SK-N-SH (cell line): ENCODE measurements around the gene NECTIN2. TPM values are rescaled to one million over a fixed set of nuclear protein-coding genes. Genes with fewer than 3 reads are reported as not detected.

Experiments used
- CTCF ChIA-PET: fragments of 300-600, 350-600 bp; formaldehyde crosslinking; extraction: SDS; loops from one replicate; lab custom pipeline; 2021; lab: Yijun Ruan, JAX
- POLR2A ChIA-PET: fragments of 350-600 bp; sonication (Branson Sonifier 250); formaldehyde crosslinking; extraction: SDS; loops from one replicate; lab custom pipeline; 2020; ENCODE audit warnings: antibody characterized with exemption, inconsistent platforms; lab: Yijun Ruan, JAX
- DNase-seq: peaks from one replicate; pipeline ENCODE4 v3.0.0; 2012
- H2AFZ ChIP-seq: fragments of 200-600 bp; sonication (generic); 2 replicates; pipeline ENCODE4 v1.8.1; 2016; ENCODE audit warnings: antibody characterized with exemption, mild to moderate bottlenecking, low read depth
- H3F3A ChIP-seq: fragments of 200-600 bp; sonication (generic); replicated peaks from 2 replicates; pipeline ENCODE3; 2016; ENCODE audit warnings: antibody characterized with exemption, mild to moderate bottlenecking; ENCODE audit not compliant: insufficient read depth
- H3K27ac ChIP-seq, 2 experiments: fragments of 200-500 bp in 1 of 2; fragments of 200-600 bp in 1 of 2; sonication (Bioruptor generic) in 1 of 2; sonication (generic), shearing (Covaris generic) in 1 of 2; 2 replicates each; pipeline versions ENCODE4 v1.5.1 to v1.6.1; 2014 to 2016; ENCODE audit warnings: low read depth in 2 of 2, inconsistent platforms in 1 of 2, low read length in 1 of 2, mild to moderate bottlenecking in 1 of 2, mixed read lengths in 1 of 2
- H3K27me3 ChIP-seq: fragments of 200-600 bp; sonication (generic), shearing (Covaris generic); 2 replicates; pipeline ENCODE4 v1.6.1; 2016; ENCODE audit warnings: mixed run types; ENCODE audit not compliant: insufficient read depth
- H3K36me3 ChIP-seq, 2 experiments: fragments of 200-500 bp in 1 of 2; fragments of 200-600 bp in 1 of 2; sonication (Bioruptor generic) in 1 of 2; sonication (generic) in 1 of 2; replicated peaks in 1 of 2; 2 replicates each; pipeline versions ENCODE3 to v1.5.1; 2014 to 2016; ENCODE audit warnings: low read length in 1 of 2, mild to moderate bottlenecking in 1 of 2; ENCODE audit not compliant: insufficient read depth in 2 of 2, control insufficient read depth in 1 of 2
- H3K4me1 ChIP-seq, 2 experiments: fragments of 200-500 bp in 1 of 2; fragments of 200-600 bp in 1 of 2; sonication (Bioruptor generic) in 1 of 2; sonication (generic), shearing (Covaris generic) in 1 of 2; 2 replicates each; pipeline versions ENCODE4 v1.5.1 to v1.6.1; 2014 to 2016; ENCODE audit warnings: low read depth in 1 of 2, low read length in 1 of 2, mixed run types in 1 of 2; ENCODE audit not compliant: insufficient read depth in 2 of 2, control insufficient read depth in 1 of 2
- H3K4me2 ChIP-seq: fragments of 200-600 bp; sonication (generic), shearing (Covaris generic); 2 replicates; pipeline ENCODE4 v1.6.1; 2017; ENCODE audit warnings: mixed run types
- H3K4me3 ChIP-seq, 2 experiments: fragments of 200-500 bp in 1 of 2; fragments of 200-600 bp in 1 of 2; sonication (Bioruptor generic) in 1 of 2; sonication (generic), shearing (Covaris generic) in 1 of 2; 2 replicates each; pipeline versions ENCODE4 v1.5.1 to v1.8.1; 2014 to 2016; ENCODE audit warnings: low read depth in 2 of 2, inconsistent platforms in 1 of 2, low read length in 1 of 2, mild to moderate bottlenecking in 1 of 2, mixed read lengths in 1 of 2, moderate library complexity in 1 of 2
- H3K79me2 ChIP-seq: fragments of 200-600 bp; sonication (generic); 2 replicates; pipeline ENCODE4 v1.8.1; 2017; ENCODE audit warnings: mild to moderate bottlenecking; ENCODE audit not compliant: insufficient read depth
- H3K9ac ChIP-seq: fragments of 200-600 bp; sonication (generic); 2 replicates; pipeline ENCODE4 v1.6.1; 2017; ENCODE audit warnings: mixed run types
- H3K9me2 ChIP-seq: fragments of 200-600 bp; sonication (generic); 2 replicates; pipeline ENCODE4 v1.6.1; 2017; ENCODE audit warnings: mixed run types
- H3K9me3 ChIP-seq: fragments of 200-600 bp; sonication (generic); 2 replicates; pipeline ENCODE4 v1.6.1; 2017; ENCODE audit warnings: mixed run types, mild to moderate bottlenecking, moderate library complexity
- H4K20me1 ChIP-seq: fragments of 200-600 bp; sonication (generic); 2 replicates; pipeline ENCODE4 v1.6.1; 2017; ENCODE audit warnings: mild to moderate bottlenecking, mixed run types; ENCODE audit not compliant: insufficient read depth
- ELF1 ChIP-seq: IDR thresholded peaks from 2 replicates; pipeline ENCODE4 v1.4.0; 2012
- FOXJ3 ChIP-seq: sonication (generic); formaldehyde crosslinking; IDR thresholded peaks from 2 replicates; pipeline ENCODE4 v1.5.1; 2020; ENCODE audit warnings: mild to moderate bottlenecking, missing genetic modification reagents
- FOXM1 ChIP-seq: IDR thresholded peaks from 2 replicates; pipeline ENCODE4 v1.4.0; 2012; ENCODE audit warnings: low read depth, mild to moderate bottlenecking
- GABPA ChIP-seq: IDR thresholded peaks from 2 replicates; pipeline ENCODE4 v1.4.0; 2012; ENCODE audit warnings: low read depth, mild to moderate bottlenecking
- GATA2 ChIP-seq: sonication (generic); formaldehyde crosslinking; IDR thresholded peaks from 2 replicates; pipeline ENCODE4 v1.5.0; 2020; ENCODE audit warnings: mild to moderate bottlenecking, missing genetic modification reagents
- JUND ChIP-seq: IDR thresholded peaks from 2 replicates; pipeline ENCODE4 v1.4.0; 2012
- MEF2A ChIP-seq: IDR thresholded peaks from 2 replicates; pipeline ENCODE4 v1.4.0; 2012; ENCODE audit warnings: low read depth, borderline replicate concordance
- MXI1 ChIP-seq: IDR thresholded peaks from 2 replicates; pipeline ENCODE4 v1.6.1; 2012; ENCODE audit warnings: mild to moderate bottlenecking, low read depth, low read length, improper control_type of control experiment
- NFIC ChIP-seq: IDR thresholded peaks from 2 replicates; pipeline ENCODE4 v1.4.0; 2012; ENCODE audit warnings: borderline replicate concordance
- POLR2AphosphoS5 ChIP-seq: IDR thresholded peaks from 2 replicates; pipeline ENCODE4 v1.6.1; 2012; ENCODE audit warnings: low read depth, low read length
- RAD21 ChIP-seq: IDR thresholded peaks from 2 replicates; pipeline ENCODE4 v1.6.1; 2012; ENCODE audit warnings: mild to moderate bottlenecking, low read length
- RCOR1 ChIP-seq: fragments of 150-350 bp; IDR thresholded peaks from 2 replicates; pipeline ENCODE4 v1.6.1; 2017; ENCODE audit warnings: antibody characterized with exemption, low read length
- TAF1 ChIP-seq: IDR thresholded peaks from 2 replicates; pipeline ENCODE4 v1.6.1; 2012; ENCODE audit warnings: low read depth, mild to moderate bottlenecking, low read length, moderate library complexity, borderline replicate concordance
- TCF12 ChIP-seq: IDR thresholded peaks from 2 replicates; pipeline ENCODE4 v1.4.0; 2012
- TEAD4 ChIP-seq: IDR thresholded peaks from 2 replicates; pipeline ENCODE4 v1.4.0; 2012; ENCODE audit warnings: mild to moderate bottlenecking, borderline replicate concordance; ENCODE audit not compliant: insufficient read depth
- WGBS: methylation state at CpG from one replicate; pipeline ENCODE4 v1.1.6; 2017; ENCODE audit warnings: low lambda C conversion rate; 5-methylcytosine and 5-hydroxymethylcytosine counted together
- polyA plus RNA-seq, 3 experiments: library from polyadenylated mRNA; depleted of rRNA; stranded (reverse); fragments of >200 nt; gene quantifications; 2 replicates each; pipeline ENCODE4 v1.2.3, GENCODE V29; 2012
- TF ChIP-seq, protein P1 (sequence below): IDR thresholded peaks from 2 replicates; pipeline ENCODE4 v1.4.0; 2012; ENCODE audit warnings: low read depth, borderline replicate concordance
- TF ChIP-seq, protein P2 (sequence below): fragments of 150-350 bp; IDR thresholded peaks from 2 replicates; pipeline ENCODE4 v1.6.1; 2017; ENCODE audit warnings: antibody characterized with exemption, low read length, low read depth, borderline replicate concordance
- TF ChIP-seq, protein P3 (sequence below): fragments of 150-350 bp; IDR thresholded peaks from 2 replicates; pipeline ENCODE4 v1.6.1; 2016; ENCODE audit warnings: mild to moderate bottlenecking, low read depth, low read length
- TF ChIP-seq, protein P4 (sequence below): fragments of 200-600 bp; sonication (generic); IDR thresholded peaks from 2 replicates; pipeline ENCODE4 v1.6.1; 2017; ENCODE audit warnings: antibody characterized with exemption, mild to moderate bottlenecking, moderate library complexity
- TF ChIP-seq, protein P5 (sequence below): IDR thresholded peaks from 2 replicates; pipeline ENCODE4 v1.4.0; 2012; ENCODE audit warnings: low read depth

Gene NECTIN2
- polyA plus RNA-seq, 1 of the 3 experiments (the other 2 are of a cell fraction) = 121 TPM

DNA sequence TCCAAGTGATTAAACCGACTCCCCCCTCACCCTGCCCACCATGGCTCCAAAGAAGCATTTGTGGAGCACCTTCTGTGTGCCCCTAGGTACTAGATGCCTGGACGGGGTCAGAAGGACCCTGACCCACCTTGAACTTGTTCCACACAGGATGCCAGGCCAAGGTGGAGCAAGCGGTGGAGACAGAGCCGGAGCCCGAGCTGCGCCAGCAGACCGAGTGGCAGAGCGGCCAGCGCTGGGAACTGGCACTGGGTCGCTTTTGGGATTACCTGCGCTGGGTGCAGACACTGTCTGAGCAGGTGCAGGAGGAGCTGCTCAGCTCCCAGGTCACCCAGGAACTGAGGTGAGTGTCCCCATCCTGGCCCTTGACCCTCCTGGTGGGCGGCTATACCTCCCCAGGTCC lies 61.5 kb downstream of the NECTIN2 start (continued):
- TF ChIP-seq, protein P1, sequence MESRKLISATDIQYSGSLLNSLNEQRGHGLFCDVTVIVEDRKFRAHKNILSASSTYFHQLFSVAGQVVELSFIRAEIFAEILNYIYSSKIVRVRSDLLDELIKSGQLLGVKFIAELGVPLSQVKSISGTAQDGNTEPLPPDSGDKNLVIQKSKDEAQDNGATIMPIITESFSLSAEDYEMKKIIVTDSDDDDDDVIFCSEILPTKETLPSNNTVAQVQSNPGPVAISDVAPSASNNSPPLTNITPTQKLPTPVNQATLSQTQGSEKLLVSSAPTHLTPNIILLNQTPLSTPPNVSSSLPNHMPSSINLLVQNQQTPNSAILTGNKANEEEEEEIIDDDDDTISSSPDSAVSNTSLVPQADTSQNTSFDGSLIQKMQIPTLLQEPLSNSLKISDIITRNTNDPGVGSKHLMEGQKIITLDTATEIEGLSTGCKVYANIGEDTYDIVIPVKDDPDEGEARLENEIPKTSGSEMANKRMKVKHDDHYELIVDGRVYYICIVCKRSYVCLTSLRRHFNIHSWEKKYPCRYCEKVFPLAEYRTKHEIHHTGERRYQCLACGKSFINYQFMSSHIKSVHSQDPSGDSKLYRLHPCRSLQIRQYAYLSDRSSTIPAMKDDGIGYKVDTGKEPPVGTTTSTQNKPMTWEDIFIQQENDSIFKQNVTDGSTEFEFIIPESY = no peak
- TF ChIP-seq TAF1 (no peak), GATA2 (CRISPR knock-in tag) (no peak)

DNA sequence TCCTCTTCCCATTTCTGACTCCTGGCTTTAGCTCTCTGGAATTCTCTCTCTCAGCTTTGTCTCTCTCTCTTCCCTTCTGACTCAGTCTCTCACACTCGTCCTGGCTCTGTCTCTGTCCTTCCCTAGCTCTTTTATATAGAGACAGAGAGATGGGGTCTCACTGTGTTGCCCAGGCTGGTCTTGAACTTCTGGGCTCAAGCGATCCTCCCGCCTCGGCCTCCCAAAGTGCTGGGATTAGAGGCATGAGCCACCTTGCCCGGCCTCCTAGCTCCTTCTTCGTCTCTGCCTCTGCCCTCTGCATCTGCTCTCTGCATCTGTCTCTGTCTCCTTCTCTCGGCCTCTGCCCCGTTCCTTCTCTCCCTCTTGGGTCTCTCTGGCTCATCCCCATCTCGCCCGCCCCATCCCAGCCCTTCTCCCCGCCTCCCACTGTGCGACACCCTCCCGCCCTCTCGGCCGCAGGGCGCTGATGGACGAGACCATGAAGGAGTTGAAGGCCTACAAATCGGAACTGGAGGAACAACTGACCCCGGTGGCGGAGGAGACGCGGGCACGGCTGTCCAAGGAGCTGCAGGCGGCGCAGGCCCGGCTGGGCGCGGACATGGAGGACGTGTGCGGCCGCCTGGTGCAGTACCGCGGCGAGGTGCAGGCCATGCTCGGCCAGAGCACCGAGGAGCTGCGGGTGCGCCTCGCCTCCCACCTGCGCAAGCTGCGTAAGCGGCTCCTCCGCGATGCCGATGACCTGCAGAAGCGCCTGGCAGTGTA lies 62.2 kb downstream of the NECTIN2 start:
- POLR2A ChIA-PET = no interaction called here
- TF ChIP-seq FOXJ3 (CRISPR knock-in tag) = no peak
- DNase-seq = peak; percentile 9
- Histone ChIP-seq H3K4me2 (no peak overlapping the region), H3K4me3 (no peak overlapping the region), H3K9me3 (no peaks in the 10 kb centered on the region), H2AFZ (no peak overlapping the region), H3K36me3 (no peaks in the 10 kb centered on the region), H3K27ac (no peak overlapping the region), H3K9ac (no peak overlapping the region), H3K79me2 (no peaks in the 10 kb centered on the region), H3K27me3 (no peaks in the 10 kb centered on the region), H3K9me2 (no peaks in the 10 kb centered on the region), H4K20me1 (no peaks in the 10 kb centered on the region), H3F3A (peaks cover 20% of the 10 kb centered on the region), H3K4me1 (peaks cover 4 to 14% of the 10 kb centered on the region in 2 experiments; a peak in 1 of 4 replicates)
- 93% methylated on average over 28 of the region's 46 CpGs for WGBS
- CTCF ChIA-PET = interaction anchor here (6.2 kb wide), 1 partner anchor 43 kb away, joined by 57 read pairs; no protein-coding TSS in a partner anchor

DNA sequence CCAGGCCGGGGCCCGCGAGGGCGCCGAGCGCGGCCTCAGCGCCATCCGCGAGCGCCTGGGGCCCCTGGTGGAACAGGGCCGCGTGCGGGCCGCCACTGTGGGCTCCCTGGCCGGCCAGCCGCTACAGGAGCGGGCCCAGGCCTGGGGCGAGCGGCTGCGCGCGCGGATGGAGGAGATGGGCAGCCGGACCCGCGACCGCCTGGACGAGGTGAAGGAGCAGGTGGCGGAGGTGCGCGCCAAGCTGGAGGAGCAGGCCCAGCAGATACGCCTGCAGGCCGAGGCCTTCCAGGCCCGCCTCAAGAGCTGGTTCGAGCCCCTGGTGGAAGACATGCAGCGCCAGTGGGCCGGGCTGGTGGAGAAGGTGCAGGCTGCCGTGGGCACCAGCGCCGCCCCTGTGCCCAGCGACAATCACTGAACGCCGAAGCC lies 62.8 kb downstream of the NECTIN2 start:
- CTCF ChIA-PET = interaction anchor here (6.2 kb wide), 1 partner anchor 42 kb away, joined by 57 read pairs; no protein-coding TSS in a partner anchor
- H3K36me3 ChIP-seq = no peaks in the 10 kb centered on the region
- no peaks in the 10 kb centered on the region for H3K27me3 ChIP-seq
- H3K27ac ChIP-seq = no peak overlapping the region
- peaks cover 4 to 12% of the 10 kb centered on the region in 2 experiments; a peak in 1 of 4 replicates for H3K4me1 ChIP-seq
- H3K9me3 ChIP-seq = no peaks in the 10 kb centered on the region
- H3K4me2 ChIP-seq = no peak overlapping the region
- peaks cover 14% of the 10 kb centered on the region for H3F3A ChIP-seq
- no peaks in the 10 kb centered on the region for H3K9me2 ChIP-seq
- no peak overlapping the region for H2AFZ ChIP-seq
- no peak overlapping the region for H3K9ac ChIP-seq
- POLR2A ChIA-PET = no interaction called here
- no peaks in the 10 kb centered on the region for H3K79me2 ChIP-seq
- no peaks in the 10 kb centered on the region for H4K20me1 ChIP-seq
- DNase-seq = peak; percentile 21
- H3K4me3 ChIP-seq = no peak overlapping the region
- WGBS = 94% methylated on average over 19 of the region's 44 CpGs
- TF ChIP-seq, protein P2, sequence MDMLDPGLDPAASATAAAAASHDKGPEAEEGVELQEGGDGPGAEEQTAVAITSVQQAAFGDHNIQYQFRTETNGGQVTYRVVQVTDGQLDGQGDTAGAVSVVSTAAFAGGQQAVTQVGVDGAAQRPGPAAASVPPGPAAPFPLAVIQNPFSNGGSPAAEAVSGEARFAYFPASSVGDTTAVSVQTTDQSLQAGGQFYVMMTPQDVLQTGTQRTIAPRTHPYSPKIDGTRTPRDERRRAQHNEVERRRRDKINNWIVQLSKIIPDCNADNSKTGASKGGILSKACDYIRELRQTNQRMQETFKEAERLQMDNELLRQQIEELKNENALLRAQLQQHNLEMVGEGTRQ = no peak
- TF ChIP-seq TEAD4 = no peak
- TF ChIP-seq, protein P3, sequence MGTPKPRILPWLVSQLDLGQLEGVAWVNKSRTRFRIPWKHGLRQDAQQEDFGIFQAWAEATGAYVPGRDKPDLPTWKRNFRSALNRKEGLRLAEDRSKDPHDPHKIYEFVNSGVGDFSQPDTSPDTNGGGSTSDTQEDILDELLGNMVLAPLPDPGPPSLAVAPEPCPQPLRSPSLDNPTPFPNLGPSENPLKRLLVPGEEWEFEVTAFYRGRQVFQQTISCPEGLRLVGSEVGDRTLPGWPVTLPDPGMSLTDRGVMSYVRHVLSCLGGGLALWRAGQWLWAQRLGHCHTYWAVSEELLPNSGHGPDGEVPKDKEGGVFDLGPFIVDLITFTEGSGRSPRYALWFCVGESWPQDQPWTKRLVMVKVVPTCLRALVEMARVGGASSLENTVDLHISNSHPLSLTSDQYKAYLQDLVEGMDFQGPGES = no peak
- TF ChIP-seq, protein P4, sequence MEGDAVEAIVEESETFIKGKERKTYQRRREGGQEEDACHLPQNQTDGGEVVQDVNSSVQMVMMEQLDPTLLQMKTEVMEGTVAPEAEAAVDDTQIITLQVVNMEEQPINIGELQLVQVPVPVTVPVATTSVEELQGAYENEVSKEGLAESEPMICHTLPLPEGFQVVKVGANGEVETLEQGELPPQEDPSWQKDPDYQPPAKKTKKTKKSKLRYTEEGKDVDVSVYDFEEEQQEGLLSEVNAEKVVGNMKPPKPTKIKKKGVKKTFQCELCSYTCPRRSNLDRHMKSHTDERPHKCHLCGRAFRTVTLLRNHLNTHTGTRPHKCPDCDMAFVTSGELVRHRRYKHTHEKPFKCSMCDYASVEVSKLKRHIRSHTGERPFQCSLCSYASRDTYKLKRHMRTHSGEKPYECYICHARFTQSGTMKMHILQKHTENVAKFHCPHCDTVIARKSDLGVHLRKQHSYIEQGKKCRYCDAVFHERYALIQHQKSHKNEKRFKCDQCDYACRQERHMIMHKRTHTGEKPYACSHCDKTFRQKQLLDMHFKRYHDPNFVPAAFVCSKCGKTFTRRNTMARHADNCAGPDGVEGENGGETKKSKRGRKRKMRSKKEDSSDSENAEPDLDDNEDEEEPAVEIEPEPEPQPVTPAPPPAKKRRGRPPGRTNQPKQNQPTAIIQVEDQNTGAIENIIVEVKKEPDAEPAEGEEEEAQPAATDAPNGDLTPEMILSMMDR = no peak
- TF ChIP-seq RAD21 = no peak
- TF ChIP-seq POLR2AphosphoS5 = no peak
- no peak for TF ChIP-seq JUND
- TF ChIP-seq TCF12 = no peak
- TF ChIP-seq MEF2A = no peak
- no peak for TF ChIP-seq MXI1
- no peak for TF ChIP-seq ELF1
- TF ChIP-seq NFIC = no peak
- no peak for TF ChIP-seq TAF1
- TF ChIP-seq RCOR1 = no peak
- no peak for TF ChIP-seq GABPA
- TF ChIP-seq, protein P5, sequence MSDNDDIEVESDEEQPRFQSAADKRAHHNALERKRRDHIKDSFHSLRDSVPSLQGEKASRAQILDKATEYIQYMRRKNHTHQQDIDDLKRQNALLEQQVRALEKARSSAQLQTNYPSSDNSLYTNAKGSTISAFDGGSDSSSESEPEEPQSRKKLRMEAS = no peak
- TF ChIP-seq FOXM1 = no peak
